HEK293 (cell line): ENCODE results near the gene SLC25A22.

ENCODE experiments used
- CTCF ChIA-PET: fragments of 350-600 bp; formaldehyde crosslinking; extraction: SDS; loops from one replicate; lab custom pipeline; 2021; ENCODE audit warnings: antibody characterized with exemption; lab: Yijun Ruan, JAX
- POLR2A ChIA-PET: fragments of 300-600 bp; formaldehyde crosslinking; extraction: SDS; loops from one replicate; lab custom pipeline; 2020; ENCODE audit warnings: antibody characterized with exemption, inconsistent platforms; lab: Yijun Ruan, JAX
- H3K27ac ChIP-seq: fragments of 200-500 bp; sonication (Bioruptor generic); 2 replicates; pipeline ENCODE4 v1.5.1; 2014; ENCODE audit warnings: low read depth, low read length, control low read depth, inconsistent platforms; ENCODE audit errors: extremely low read depth
- H3K36me3 ChIP-seq, 2 experiments: fragments of 200-500 bp in 1 of 2; sonication (Bioruptor generic) in 1 of 2; 1 replicate in 1 of 2; 2 replicates in 1 of 2; pipeline ENCODE4 v1.5.1; 2014 to 2017; ENCODE audit warnings: inconsistent platforms in 2 of 2, low read length in 2 of 2; ENCODE audit not compliant: control insufficient read depth in 2 of 2, insufficient read depth in 1 of 2
- H3K4me1 ChIP-seq: fragments of 200-500 bp; sonication (Bioruptor generic); 2 replicates; pipeline ENCODE4 v1.5.1; 2014; ENCODE audit warnings: mild to moderate bottlenecking, low read length, inconsistent platforms; ENCODE audit not compliant: control insufficient read depth, insufficient read depth
- H3K4me3 ChIP-seq: 2 replicates; pipeline ENCODE4 v1.5.1; 2011; ENCODE audit warnings: low read depth, mild to moderate bottlenecking, control low read depth, low read length, moderate library complexity
- H3K9me3 ChIP-seq: fragments of 200-500 bp; sonication (Bioruptor generic); 2 replicates; pipeline ENCODE4 v1.5.1; 2014; ENCODE audit warnings: low read depth, low read length, inconsistent platforms; ENCODE audit not compliant: control insufficient read depth, insufficient read depth
- SCRT2 ChIP-seq: fragments of 450-650 bp; formaldehyde crosslinking; IDR thresholded peaks from 2 replicates; pipeline ENCODE4 v1.5.1; 2016; ENCODE audit warnings: missing biosample characterization, missing genetic modification characterization
- ZBTB48 ChIP-seq: fragments of 450-650 bp; formaldehyde crosslinking; IDR thresholded peaks from 2 replicates; pipeline ENCODE4 v1.5.1; 2016; ENCODE audit warnings: missing biosample characterization, missing genetic modification characterization
- ZNF114 ChIP-seq: fragments of 450-650 bp; formaldehyde crosslinking; IDR thresholded peaks from 2 replicates; pipeline ENCODE4 v1.5.0; 2017; ENCODE audit warnings: missing biosample characterization, missing genetic modification characterization
- ZNF16 ChIP-seq: fragments of 450-650 bp; formaldehyde crosslinking; IDR thresholded peaks from 2 replicates; pipeline ENCODE4 v1.5.1; 2016; ENCODE audit warnings: low read depth, missing biosample characterization, missing genetic modification characterization
- ZNF214 ChIP-seq: fragments of 450-650 bp; formaldehyde crosslinking; IDR thresholded peaks from 2 replicates; pipeline ENCODE4 v1.5.1; 2017; ENCODE audit warnings: missing biosample characterization, mild to moderate bottlenecking, missing genetic modification characterization, borderline replicate concordance
- ZNF292 ChIP-seq: fragments of 450-650 bp; formaldehyde crosslinking; IDR thresholded peaks from 2 replicates; pipeline ENCODE4 v1.5.1; 2016; ENCODE audit warnings: low read depth, missing biosample characterization, missing genetic modification characterization, borderline replicate concordance
- ZNF37A ChIP-seq: fragments of 450-650 bp; IDR thresholded peaks from 2 replicates; pipeline ENCODE4 v1.5.1; 2018; ENCODE audit warnings: missing biosample characterization, missing genetic modification characterization
- ZNF548 ChIP-seq: fragments of 450-650 bp; formaldehyde crosslinking; IDR thresholded peaks from 2 replicates; pipeline ENCODE4 v1.5.1; 2016; ENCODE audit warnings: missing biosample characterization, missing genetic modification characterization
- ZNF558 ChIP-seq: fragments of 450-650 bp; formaldehyde crosslinking; IDR thresholded peaks from 2 replicates; pipeline ENCODE4 v1.5.1; 2016; ENCODE audit warnings: missing biosample characterization, missing genetic modification characterization
- ZNF596 ChIP-seq: fragments of 450-650 bp; IDR thresholded peaks from 2 replicates; pipeline ENCODE4 v1.5.0; 2018; ENCODE audit warnings: missing biosample characterization, mild to moderate bottlenecking, missing genetic modification characterization, moderate library complexity
- ZNF664 ChIP-seq: fragments of 450-650 bp; formaldehyde crosslinking; IDR thresholded peaks from 2 replicates; pipeline ENCODE4 v1.5.1; 2016; ENCODE audit warnings: missing biosample characterization, missing genetic modification characterization
- ZNF76 ChIP-seq: fragments of 450-650 bp; formaldehyde crosslinking; IDR thresholded peaks from 2 replicates; pipeline ENCODE4; 2016; ENCODE audit warnings: low read depth, missing biosample characterization, missing genetic modification characterization, borderline replicate concordance
- TF ChIP-seq, protein P1 (sequence below): fragments of 450-650 bp; formaldehyde crosslinking; IDR thresholded peaks from 2 replicates; pipeline ENCODE4 v1.5.1; 2016; ENCODE audit warnings: missing biosample characterization, missing genetic modification characterization
- TF ChIP-seq, protein P2 (sequence below): fragments of 450-650 bp; formaldehyde crosslinking; IDR thresholded peaks from 2 replicates; pipeline ENCODE4 v1.5.1; 2016; ENCODE audit warnings: missing biosample characterization, missing genetic modification characterization, borderline replicate concordance
- TF ChIP-seq, protein P3 (sequence below): fragments of 450-650 bp; formaldehyde crosslinking; IDR thresholded peaks from 2 replicates; pipeline ENCODE4 v1.5.1; 2017; ENCODE audit warnings: missing biosample characterization, mild to moderate bottlenecking, missing genetic modification characterization, moderate library complexity
- TF ChIP-seq, protein P4 (sequence below): fragments of 450-650 bp; formaldehyde crosslinking; IDR thresholded peaks from 2 replicates; pipeline ENCODE4 v1.5.1; 2017; ENCODE audit warnings: missing biosample characterization, missing genetic modification characterization
- TF ChIP-seq, protein P5 (sequence below): fragments of 450-650 bp; formaldehyde crosslinking; IDR thresholded peaks from 2 replicates; pipeline ENCODE4 v1.5.1; 2016; ENCODE audit warnings: missing biosample characterization, missing genetic modification characterization
- TF ChIP-seq, protein P6 (sequence below): fragments of 450-650 bp; formaldehyde crosslinking; IDR thresholded peaks from 2 replicates; pipeline ENCODE4 v1.5.1; 2016; ENCODE audit warnings: missing biosample characterization, missing genetic modification characterization

SLC25A22 gene

DNA sequence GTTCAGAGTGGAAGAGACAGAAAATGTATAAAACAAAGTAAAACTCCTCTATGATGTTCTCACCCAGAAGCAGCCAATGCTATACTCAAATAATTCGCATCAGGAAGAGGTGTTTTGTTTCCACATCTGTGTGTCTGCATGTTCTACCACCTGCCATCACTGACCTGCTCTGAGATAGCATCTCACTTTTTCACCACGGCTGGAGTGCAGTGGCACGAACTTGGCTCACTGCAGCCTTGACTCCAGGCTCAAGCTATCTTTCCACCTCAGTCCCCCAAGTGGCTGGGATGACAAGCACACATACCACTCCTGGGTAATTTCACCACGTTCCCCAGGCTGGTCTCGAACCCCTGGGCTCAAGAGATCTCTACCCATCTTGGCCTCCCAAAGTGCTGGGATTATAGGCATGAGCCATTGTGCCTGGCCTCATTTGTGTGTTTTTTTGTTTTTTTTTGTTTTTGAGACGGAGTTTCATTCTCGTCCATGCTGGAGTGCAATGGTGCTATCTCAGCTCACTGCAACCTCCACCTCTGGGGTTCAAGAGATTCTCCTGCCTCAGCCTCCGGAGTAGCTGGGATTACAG, 36.5 kb downstream of the SLC25A22 start:
- Histone ChIP-seq H3K9me3 (no peaks in the 10 kb centered on the region), H3K4me3 (no peak overlapping the region), H3K4me1 (no peaks in the 10 kb centered on the region), H3K27ac (no peak overlapping the region), H3K36me3 (peaks cover 7 to 95% of the 10 kb centered on the region in 2 experiments; a peak in 2 of 3 replicates)
- ChIA-PET CTCF (interaction anchor here (0.8 kb wide), 1 partner anchor 35 kb away, joined by 4 read pairs; no protein-coding TSS in a partner anchor), POLR2A (interaction anchor here (0.6 to 1.6 kb wide), 5 partner anchors 14 to 58 kb away, joined by 3 to 5 read pairs (median 3); partner anchors contain the start of gene TALDO1)
- TF ChIP-seq ZNF214 (no peak), ZNF664 (tag by site-specific recombination) (peak; percentile 90), ZBTB48 (peak; percentile 75)

DNA sequence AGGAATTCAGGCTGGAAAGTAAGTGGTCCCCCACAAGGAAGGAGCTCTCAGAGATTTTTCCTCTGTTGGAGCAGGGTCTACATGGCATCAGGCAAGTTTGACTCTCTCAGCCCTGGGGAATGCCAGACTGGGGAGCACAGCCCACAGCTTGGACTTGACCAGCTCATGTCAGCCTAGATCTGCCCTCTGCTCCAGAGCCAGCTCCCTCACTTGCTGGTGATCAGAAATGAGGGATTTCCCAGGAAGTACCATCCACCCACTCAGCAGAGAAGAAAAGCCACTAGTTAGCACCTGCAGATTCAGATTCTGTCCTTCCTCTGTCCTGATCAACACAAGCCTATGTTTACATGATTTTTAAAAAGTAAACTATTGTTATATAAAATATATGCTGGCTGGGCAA, 37.8 kb downstream of the SLC25A22 start:
- Histone ChIP-seq H3K36me3 (peaks cover 11 to 95% of the 10 kb centered on the region in 2 experiments; a peak in 2 of 3 replicates), H3K4me3 (no peak overlapping the region), H3K27ac (no peak overlapping the region), H3K9me3 (no peaks in the 10 kb centered on the region), H3K4me1 (no peaks in the 10 kb centered on the region)
- ChIA-PET POLR2A (interaction anchor here (0.6 to 1.1 kb wide), 3 partner anchors 13 to 17 kb away, joined by 3 to 4 read pairs (median 3); partner anchors contain the start of genes GATD1 and TALDO1), CTCF (interaction anchor here (0.6 to 1.3 kb wide), 3 partner anchors 11 to 159 kb away, joined by 3 read pairs; no protein-coding TSS in a partner anchor)
- TF ChIP-seq ZNF16 (no peak), ZNF292 (tag by site-specific recombination) (no peak), ZNF76 (no peak), ZNF558 (tag by site-specific recombination) (no peak), SCRT2 (tag by site-specific recombination) (no peak), ZNF596 (no peak), ZNF548 (tag by site-specific recombination) (no peak), ZNF114 (tag by site-specific recombination) (no peak), ZNF37A (tag by site-specific recombination) (no peak)
- TF ChIP-seq, protein P1, sequence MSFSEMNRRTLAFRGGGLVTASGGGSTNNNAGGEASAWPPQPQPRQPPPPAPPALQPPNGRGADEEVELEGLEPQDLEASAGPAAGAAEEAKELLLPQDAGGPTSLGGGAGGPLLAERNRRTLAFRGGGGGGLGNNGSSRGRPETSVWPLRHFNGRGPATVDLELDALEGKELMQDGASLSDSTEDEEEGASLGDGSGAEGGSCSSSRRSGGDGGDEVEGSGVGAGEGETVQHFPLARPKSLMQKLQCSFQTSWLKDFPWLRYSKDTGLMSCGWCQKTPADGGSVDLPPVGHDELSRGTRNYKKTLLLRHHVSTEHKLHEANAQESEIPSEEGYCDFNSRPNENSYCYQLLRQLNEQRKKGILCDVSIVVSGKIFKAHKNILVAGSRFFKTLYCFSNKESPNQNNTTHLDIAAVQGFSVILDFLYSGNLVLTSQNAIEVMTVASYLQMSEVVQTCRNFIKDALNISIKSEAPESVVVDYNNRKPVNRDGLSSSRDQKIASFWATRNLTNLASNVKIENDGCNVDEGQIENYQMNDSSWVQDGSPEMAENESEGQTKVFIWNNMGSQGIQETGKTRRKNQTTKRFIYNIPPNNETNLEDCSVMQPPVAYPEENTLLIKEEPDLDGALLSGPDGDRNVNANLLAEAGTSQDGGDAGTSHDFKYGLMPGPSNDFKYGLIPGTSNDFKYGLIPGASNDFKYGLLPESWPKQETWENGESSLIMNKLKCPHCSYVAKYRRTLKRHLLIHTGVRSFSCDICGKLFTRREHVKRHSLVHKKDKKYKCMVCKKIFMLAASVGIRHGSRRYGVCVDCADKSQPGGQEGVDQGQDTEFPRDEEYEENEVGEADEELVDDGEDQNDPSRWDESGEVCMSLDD (tag by site-specific recombination) = no peak
- TF ChIP-seq, protein P2, sequence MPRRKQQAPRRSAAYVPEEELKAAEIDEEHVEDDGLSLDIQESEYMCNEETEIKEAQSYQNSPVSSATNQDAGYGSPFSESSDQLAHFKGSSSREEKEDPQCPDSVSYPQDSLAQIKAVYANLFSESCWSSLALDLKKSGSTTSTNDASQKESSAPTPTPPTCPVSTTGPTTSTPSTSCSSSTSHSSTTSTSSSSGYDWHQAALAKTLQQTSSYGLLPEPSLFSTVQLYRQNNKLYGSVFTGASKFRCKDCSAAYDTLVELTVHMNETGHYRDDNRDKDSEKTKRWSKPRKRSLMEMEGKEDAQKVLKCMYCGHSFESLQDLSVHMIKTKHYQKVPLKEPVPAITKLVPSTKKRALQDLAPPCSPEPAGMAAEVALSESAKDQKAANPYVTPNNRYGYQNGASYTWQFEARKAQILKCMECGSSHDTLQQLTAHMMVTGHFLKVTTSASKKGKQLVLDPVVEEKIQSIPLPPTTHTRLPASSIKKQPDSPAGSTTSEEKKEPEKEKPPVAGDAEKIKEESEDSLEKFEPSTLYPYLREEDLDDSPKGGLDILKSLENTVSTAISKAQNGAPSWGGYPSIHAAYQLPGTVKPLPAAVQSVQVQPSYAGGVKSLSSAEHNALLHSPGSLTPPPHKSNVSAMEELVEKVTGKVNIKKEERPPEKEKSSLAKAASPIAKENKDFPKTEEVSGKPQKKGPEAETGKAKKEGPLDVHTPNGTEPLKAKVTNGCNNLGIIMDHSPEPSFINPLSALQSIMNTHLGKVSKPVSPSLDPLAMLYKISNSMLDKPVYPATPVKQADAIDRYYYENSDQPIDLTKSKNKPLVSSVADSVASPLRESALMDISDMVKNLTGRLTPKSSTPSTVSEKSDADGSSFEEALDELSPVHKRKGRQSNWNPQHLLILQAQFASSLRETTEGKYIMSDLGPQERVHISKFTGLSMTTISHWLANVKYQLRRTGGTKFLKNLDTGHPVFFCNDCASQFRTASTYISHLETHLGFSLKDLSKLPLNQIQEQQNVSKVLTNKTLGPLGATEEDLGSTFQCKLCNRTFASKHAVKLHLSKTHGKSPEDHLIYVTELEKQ (tag by site-specific recombination) = no peak
- TF ChIP-seq, protein P3, sequence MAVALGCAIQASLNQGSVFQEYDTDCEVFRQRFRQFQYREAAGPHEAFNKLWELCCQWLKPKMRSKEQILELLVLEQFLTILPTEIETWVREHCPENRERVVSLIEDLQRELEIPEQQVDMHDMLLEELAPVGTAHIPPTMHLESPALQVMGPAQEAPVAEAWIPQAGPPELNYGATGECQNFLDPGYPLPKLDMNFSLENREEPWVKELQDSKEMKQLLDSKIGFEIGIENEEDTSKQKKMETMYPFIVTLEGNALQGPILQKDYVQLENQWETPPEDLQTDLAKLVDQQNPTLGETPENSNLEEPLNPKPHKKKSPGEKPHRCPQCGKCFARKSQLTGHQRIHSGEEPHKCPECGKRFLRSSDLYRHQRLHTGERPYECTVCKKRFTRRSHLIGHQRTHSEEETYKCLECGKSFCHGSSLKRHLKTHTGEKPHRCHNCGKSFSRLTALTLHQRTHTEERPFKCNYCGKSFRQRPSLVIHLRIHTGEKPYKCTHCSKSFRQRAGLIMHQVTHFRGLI (tag by site-specific recombination) = no peak
- TF ChIP-seq, protein P4, sequence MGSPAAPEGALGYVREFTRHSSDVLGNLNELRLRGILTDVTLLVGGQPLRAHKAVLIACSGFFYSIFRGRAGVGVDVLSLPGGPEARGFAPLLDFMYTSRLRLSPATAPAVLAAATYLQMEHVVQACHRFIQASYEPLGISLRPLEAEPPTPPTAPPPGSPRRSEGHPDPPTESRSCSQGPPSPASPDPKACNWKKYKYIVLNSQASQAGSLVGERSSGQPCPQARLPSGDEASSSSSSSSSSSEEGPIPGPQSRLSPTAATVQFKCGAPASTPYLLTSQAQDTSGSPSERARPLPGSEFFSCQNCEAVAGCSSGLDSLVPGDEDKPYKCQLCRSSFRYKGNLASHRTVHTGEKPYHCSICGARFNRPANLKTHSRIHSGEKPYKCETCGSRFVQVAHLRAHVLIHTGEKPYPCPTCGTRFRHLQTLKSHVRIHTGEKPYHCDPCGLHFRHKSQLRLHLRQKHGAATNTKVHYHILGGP = no peak
- TF ChIP-seq, protein P5, sequence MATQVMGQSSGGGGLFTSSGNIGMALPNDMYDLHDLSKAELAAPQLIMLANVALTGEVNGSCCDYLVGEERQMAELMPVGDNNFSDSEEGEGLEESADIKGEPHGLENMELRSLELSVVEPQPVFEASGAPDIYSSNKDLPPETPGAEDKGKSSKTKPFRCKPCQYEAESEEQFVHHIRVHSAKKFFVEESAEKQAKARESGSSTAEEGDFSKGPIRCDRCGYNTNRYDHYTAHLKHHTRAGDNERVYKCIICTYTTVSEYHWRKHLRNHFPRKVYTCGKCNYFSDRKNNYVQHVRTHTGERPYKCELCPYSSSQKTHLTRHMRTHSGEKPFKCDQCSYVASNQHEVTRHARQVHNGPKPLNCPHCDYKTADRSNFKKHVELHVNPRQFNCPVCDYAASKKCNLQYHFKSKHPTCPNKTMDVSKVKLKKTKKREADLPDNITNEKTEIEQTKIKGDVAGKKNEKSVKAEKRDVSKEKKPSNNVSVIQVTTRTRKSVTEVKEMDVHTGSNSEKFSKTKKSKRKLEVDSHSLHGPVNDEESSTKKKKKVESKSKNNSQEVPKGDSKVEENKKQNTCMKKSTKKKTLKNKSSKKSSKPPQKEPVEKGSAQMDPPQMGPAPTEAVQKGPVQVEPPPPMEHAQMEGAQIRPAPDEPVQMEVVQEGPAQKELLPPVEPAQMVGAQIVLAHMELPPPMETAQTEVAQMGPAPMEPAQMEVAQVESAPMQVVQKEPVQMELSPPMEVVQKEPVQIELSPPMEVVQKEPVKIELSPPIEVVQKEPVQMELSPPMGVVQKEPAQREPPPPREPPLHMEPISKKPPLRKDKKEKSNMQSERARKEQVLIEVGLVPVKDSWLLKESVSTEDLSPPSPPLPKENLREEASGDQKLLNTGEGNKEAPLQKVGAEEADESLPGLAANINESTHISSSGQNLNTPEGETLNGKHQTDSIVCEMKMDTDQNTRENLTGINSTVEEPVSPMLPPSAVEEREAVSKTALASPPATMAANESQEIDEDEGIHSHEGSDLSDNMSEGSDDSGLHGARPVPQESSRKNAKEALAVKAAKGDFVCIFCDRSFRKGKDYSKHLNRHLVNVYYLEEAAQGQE (tag by site-specific recombination) = no peak
- TF ChIP-seq, protein P6, sequence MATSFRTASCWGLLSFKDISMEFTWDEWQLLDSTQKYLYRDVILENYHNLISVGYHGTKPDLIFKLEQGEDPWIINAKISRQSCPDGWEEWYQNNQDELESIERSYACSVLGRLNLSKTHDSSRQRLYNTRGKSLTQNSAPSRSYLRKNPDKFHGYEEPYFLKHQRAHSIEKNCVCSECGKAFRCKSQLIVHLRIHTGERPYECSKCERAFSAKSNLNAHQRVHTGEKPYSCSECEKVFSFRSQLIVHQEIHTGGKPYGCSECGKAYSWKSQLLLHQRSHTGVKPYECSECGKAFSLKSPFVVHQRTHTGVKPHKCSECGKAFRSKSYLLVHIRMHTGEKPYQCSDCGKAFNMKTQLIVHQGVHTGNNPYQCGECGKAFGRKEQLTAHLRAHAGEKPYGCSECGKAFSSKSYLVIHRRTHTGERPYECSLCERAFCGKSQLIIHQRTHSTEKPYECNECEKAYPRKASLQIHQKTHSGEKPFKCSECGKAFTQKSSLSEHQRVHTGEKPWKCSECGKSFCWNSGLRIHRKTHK = no peak
